SU-DHL-6 (cell line): ENCODE measurements around the gene CHKA.

Experiments used
- EZH2phosphoT487 ChIP-seq: fragments of 200-600 bp; sonication (generic), shearing (Covaris generic); conservative IDR thresholded peaks from 2 replicates; pipeline ENCODE4 v1.6.1; 2018; ENCODE audit warnings: mild to moderate bottlenecking, antibody characterized with exemption, low read length, moderate library complexity, mixed read lengths
- TF ChIP-seq, protein P1 (sequence below): fragments of 200-600 bp; sonication (generic); IDR thresholded peaks from one replicate; pipeline ENCODE4 v1.5.1; 2017; ENCODE audit warnings: antibody characterized with exemption, mild to moderate bottlenecking, low read length, moderate library complexity; ENCODE audit not compliant: insufficient read depth, poor library complexity, severe bottlenecking

DNA sequence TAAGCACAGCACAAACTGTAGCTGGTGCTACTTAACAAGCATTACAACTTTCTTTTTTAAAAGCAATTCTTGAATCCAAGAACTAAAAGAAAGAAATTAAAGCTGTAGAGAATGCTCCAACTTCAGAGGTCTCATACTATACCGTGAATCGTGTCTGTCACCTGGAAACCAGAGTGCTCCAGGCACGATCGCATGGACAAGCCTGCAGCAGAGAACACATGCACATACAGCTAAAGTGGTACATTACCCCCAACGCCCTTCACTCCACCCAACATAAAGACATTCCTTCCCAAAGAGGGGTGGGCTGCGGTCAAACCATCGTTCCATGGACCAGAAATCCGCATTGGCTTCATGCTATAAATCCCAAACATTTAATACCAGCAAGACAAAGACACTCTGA is 31.5 kb downstream of the CHKA start:
- TF ChIP-seq, protein P1, sequence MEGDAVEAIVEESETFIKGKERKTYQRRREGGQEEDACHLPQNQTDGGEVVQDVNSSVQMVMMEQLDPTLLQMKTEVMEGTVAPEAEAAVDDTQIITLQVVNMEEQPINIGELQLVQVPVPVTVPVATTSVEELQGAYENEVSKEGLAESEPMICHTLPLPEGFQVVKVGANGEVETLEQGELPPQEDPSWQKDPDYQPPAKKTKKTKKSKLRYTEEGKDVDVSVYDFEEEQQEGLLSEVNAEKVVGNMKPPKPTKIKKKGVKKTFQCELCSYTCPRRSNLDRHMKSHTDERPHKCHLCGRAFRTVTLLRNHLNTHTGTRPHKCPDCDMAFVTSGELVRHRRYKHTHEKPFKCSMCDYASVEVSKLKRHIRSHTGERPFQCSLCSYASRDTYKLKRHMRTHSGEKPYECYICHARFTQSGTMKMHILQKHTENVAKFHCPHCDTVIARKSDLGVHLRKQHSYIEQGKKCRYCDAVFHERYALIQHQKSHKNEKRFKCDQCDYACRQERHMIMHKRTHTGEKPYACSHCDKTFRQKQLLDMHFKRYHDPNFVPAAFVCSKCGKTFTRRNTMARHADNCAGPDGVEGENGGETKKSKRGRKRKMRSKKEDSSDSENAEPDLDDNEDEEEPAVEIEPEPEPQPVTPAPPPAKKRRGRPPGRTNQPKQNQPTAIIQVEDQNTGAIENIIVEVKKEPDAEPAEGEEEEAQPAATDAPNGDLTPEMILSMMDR, result no peak
- TF ChIP-seq EZH2phosphoT487, result no peak
